Right atrium auricular region (tissue), 2 donors: ENCODE data around the gene CAPN15. TPM values are rescaled to one million over a fixed set of nuclear protein-coding genes. Genes with fewer than 3 reads are reported as not detected.

Source experiments
- DNase-seq: peaks from one replicate; pipeline ENCODE4 v3.0.0-alpha.2; 2019; ENCODE audit warnings: low spot score
- H3K27ac ChIP-seq, 2 donors: fragments of 200-600 bp; sonication (generic); 1 replicate in 1 of 2; 2 replicates in 1 of 2; pipeline ENCODE4 v1.5.1; 2016 to 2019
- H3K27me3 ChIP-seq, 2 donors: fragments of 200-600 bp; sonication (generic); one replicate each; pipeline versions ENCODE4 v1.5.1 to v1.6.0; 2017 to 2019
- H3K36me3 ChIP-seq: fragments of 200-600 bp; sonication (generic); one replicate; pipeline ENCODE4 v1.5.1; 2016
- H3K4me1 ChIP-seq, 2 donors: fragments of 200-600 bp; sonication (generic); one replicate each; pipeline versions ENCODE4 v1.5.1 to v1.6.0; 2017 to 2019
- H3K4me3 ChIP-seq, 2 donors: fragments of 200-600 bp; sonication (generic); 1 replicate in 1 of 2; 2 replicates in 1 of 2; pipeline ENCODE4 v1.5.1; 2017 to 2019; ENCODE audit warnings: mild to moderate bottlenecking in 1 of 2, moderate library complexity in 1 of 2
- H3K9me3 ChIP-seq, 2 donors: fragments of 200-600 bp; sonication (generic); one replicate each; pipeline ENCODE4 v1.5.1; 2019
- total RNA-seq, 2 donors: library from RNA; depleted of rRNA; stranded (reverse); fragments of >200 nt; gene quantifications; one replicate each; pipeline ENCODE4 v1.1.0, GENCODE V29; 2016
- TF ChIP-seq, protein P1 (sequence below), 2 donors: fragments of 200-600 bp; sonication (generic); IDR thresholded peaks; one replicate each; pipeline ENCODE4 v1.5.1; 2019; ENCODE audit warnings: antibody characterized with exemption in 2 of 2

CAPN15 gene
- total RNA-seq, 2 donors from 2014 or later, result 18.5 to 28.1 TPM

GRCh38 chr16:574021-574760 is 46.7 kb downstream of the CAPN15 start:
- TF ChIP-seq, protein P1, sequence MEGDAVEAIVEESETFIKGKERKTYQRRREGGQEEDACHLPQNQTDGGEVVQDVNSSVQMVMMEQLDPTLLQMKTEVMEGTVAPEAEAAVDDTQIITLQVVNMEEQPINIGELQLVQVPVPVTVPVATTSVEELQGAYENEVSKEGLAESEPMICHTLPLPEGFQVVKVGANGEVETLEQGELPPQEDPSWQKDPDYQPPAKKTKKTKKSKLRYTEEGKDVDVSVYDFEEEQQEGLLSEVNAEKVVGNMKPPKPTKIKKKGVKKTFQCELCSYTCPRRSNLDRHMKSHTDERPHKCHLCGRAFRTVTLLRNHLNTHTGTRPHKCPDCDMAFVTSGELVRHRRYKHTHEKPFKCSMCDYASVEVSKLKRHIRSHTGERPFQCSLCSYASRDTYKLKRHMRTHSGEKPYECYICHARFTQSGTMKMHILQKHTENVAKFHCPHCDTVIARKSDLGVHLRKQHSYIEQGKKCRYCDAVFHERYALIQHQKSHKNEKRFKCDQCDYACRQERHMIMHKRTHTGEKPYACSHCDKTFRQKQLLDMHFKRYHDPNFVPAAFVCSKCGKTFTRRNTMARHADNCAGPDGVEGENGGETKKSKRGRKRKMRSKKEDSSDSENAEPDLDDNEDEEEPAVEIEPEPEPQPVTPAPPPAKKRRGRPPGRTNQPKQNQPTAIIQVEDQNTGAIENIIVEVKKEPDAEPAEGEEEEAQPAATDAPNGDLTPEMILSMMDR (IDR thresholded peaks at IDR 0.05), result no peak
- H3K4me3 ChIP-seq, result no peak overlapping the region
- H3K9me3 ChIP-seq, result no peaks in the 10 kb centered on the region
- no peaks in the 10 kb centered on the region for H3K36me3 ChIP-seq
- no peak for DNase-seq
- H3K27ac ChIP-seq, result no peak overlapping the region
- no peaks in the 10 kb centered on the region for H3K27me3 ChIP-seq
- peaks cover 0 to 9% of the 10 kb centered on the region in 2 donors for H3K4me1 ChIP-seq

- TF ChIP-seq, protein P1 (IDR thresholded peaks at IDR 0.05), result no peak
- no peak overlapping the region for H3K27ac ChIP-seq
- no peaks in the 10 kb centered on the region for H3K9me3 ChIP-seq
- no peak for DNase-seq
- no peaks in the 10 kb centered on the region for H3K27me3 ChIP-seq
- H3K4me3 ChIP-seq, result no peak overlapping the region
- H3K4me1 ChIP-seq, result peaks cover 0 to 3% of the 10 kb centered on the region in 2 donors
- H3K36me3 ChIP-seq, result no peaks in the 10 kb centered on the region
Measured at GRCh38 chr16:575354-576196, 48.1 kb downstream of the CAPN15 start.

DNA sequence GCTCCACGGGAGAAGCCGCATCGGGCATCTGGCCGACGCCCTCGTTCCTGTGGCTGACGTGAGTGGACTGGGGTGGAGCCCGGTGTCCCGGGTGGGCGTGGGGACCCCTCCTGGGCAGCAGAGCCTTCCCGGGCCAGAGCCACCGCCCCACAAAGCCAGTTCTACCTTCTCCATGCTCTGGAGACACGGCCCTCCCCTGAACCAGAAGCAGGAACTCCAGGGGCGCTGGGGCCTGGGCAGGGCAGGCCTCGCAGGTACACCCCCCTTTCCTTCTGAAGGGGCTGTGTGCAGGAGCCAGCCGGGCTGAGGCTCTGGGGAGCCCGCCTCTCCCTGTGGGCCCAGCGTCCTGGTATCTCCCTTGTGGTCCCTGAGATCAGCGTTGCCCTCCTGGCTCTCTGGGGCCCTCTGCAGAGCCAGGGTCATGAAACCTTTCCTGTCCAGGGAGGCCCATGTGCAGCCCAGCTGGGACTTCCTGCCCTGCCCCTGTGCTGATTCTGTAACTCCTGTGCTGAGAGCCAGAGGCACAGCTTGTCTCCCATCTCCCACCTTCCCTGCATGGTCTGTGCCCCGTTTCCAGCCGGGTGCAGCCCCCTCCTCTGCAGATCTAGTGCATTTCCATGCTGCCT is 48.8 kb downstream of the CAPN15 start:
- TF ChIP-seq, protein P1 (IDR thresholded peaks at IDR 0.05), result no peak

GRCh38 chr16:576823-577201 is 49.3 kb downstream of the CAPN15 start:
- no peaks in the 10 kb centered on the region for H3K27me3 ChIP-seq
- H3K36me3 ChIP-seq, result no peaks in the 10 kb centered on the region
- no peaks in the 10 kb centered on the region for H3K4me1 ChIP-seq
- TF ChIP-seq, protein P1 (IDR thresholded peaks at IDR 0.05), result no peak
- H3K4me3 ChIP-seq, result no peak overlapping the region
- no peak overlapping the region for H3K27ac ChIP-seq
- no peak for DNase-seq
- H3K9me3 ChIP-seq, result no peaks in the 10 kb centered on the region

More for the DNA sequence above, 48.8 kb downstream of the CAPN15 start:
- Histone ChIP-seq H3K4me1 (no peaks in the 10 kb centered on the region), H3K9me3 (no peaks in the 10 kb centered on the region), H3K27me3 (no peaks in the 10 kb centered on the region), H3K27ac (no peak overlapping the region), H3K4me3 (no peak overlapping the region), H3K36me3 (no peaks in the 10 kb centered on the region)
- no peak for DNase-seq

- Histone ChIP-seq H3K27ac (no peak overlapping the region), H3K27me3 (no peaks in the 10 kb centered on the region), H3K4me3 (no peak overlapping the region), H3K4me1 (no peaks in the 10 kb centered on the region), H3K9me3 (no peaks in the 10 kb centered on the region), H3K36me3 (no peaks in the 10 kb centered on the region)
- TF ChIP-seq, protein P1 (IDR thresholded peaks at IDR 0.05), result no peak
- no peak for DNase-seq
Measured at GRCh38 chr16:577796-578195, 50.3 kb downstream of the CAPN15 start.
